Stimulated activated CD8-positive, alpha-beta memory T cell treated with anti-CD3 and anti-CD28 coated beads, Interleukin-12 subunit alpha, Interleukin-12 subunit beta, amount 100 ng/mL, for 4 hours (primary cell): Measurements from ENCODE around the gene CPNE8.

Experiments
- DNase-seq: peaks from one replicate; pipeline ENCODE4 v3.0.0-alpha.2; 2020; ENCODE audit warnings: low read depth

Gene CPNE8

GRCh38 chr12:38633511-38633910 is 271.9 kb downstream of the CPNE8 start:
- DNase-seq: no peak

DNA sequence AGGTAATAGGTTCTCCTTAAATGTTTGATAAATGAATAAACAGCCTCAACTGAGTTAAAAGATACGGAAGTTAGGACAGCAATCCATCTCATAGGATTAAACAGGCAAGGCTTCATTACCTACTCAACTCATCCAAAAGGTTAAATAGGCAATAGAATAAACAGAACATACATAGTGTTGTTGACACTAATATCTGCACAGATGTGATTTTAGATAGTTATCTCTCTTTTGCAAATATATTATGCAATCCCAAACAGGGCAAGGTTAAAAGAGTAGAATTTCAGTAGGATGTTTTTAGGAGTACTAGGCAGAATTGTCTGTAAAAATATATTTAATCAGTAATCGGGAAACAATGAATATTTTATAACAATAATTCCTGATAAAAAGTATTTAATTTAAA is 276.3 kb downstream of the CPNE8 start:
- no peak for DNase-seq

DNA sequence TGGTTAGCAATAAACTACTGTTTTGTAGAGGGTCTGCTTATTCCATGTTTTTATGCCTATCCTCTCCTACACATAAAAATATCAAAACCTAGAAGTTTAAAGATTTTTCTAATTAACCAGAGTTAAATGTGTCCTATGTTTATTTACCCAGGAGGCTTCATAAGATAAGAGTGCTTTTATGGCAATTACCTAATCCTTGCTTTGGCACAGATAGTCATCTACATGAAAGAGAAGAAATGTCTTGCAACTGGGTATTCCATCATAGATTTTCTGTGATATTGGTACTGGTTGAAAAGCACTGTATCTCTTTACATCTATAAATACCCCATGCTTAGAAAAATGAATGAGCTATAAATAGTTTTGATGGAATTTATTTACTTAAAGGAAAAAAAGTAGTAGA is 277.1 kb downstream of the CPNE8 start:
- no peak for DNase-seq

DNA sequence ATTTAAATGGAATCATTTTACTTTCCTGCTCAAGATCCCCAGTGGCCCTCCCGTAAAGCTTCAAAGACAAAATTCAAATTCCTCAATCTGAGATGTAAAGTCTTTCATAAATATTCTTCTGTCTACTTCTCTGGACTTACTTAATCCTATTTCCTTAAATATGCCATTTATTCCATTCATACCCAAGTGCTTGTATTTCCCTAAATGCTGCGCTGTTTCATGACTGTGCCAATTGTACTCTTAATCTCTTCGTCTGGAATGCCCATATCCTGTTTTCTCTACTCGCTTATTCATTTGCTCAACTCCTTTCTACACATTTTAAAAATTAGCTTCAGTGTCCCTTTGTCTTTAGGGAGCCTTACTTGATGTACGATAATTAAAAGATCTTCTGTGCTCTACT is 280.1 kb downstream of the CPNE8 start:
- DNase-seq: no peak

GRCh38 chr12:38614171-38614570 is 291.2 kb downstream of the CPNE8 start:
- no peak for DNase-seq

- DNase-seq: no peak
These were observed 294.5 kb downstream of the CPNE8 start for GRCh38 chr12:38610808-38611350.

DNA sequence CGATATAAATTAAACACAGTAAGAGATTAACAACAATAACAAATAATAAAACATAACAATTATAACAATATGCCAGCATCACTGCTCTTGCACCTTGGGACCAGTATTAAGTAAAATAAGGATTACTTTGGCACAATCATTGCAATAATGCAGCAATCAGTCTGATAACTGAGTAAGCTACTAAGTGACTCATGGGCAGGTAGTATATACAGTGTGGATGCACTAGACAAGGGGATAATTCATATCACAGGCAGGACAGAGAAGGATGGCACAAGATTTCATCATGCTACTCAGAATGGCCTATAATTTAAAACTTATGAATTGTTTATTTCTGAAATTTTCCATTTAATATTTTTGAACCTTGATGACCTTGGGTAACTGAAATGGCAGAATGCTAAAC is 298.1 kb downstream of the CPNE8 start:
- DNase-seq: no peak
